Fibroblast of lung (primary cell): ENCODE data around the gene PRR14L. TPM values are rescaled to one million over a fixed set of nuclear protein-coding genes. Genes with fewer than 3 reads are reported as not detected.

ENCODE experiments used
- DNase-seq, 2 donors: peaks; one replicate each; pipeline versions ENCODE4 v3.0.0 to v3.0.0-alpha.2; 2010; ENCODE audit warnings: low read depth in 2 of 2
- H2AFZ ChIP-seq: 2 replicates; pipeline ENCODE4 v1.5.1; 2012; ENCODE audit warnings: low read length, control low read depth, inconsistent platforms
- H3K27ac ChIP-seq: 2 replicates; pipeline ENCODE4 v1.5.1; 2011; ENCODE audit warnings: low read length, control low read depth; ENCODE audit not compliant: insufficient read depth
- H3K27me3 ChIP-seq: 2 replicates; pipeline ENCODE4 v1.5.1; 2011; ENCODE audit warnings: mild to moderate bottlenecking, low read length; ENCODE audit not compliant: control insufficient read depth, insufficient read depth
- H3K36me3 ChIP-seq: 2 replicates; pipeline ENCODE4 v1.5.1; 2011; ENCODE audit warnings: low read length; ENCODE audit not compliant: control insufficient read depth, insufficient read depth
- H3K4me1 ChIP-seq: 2 replicates; pipeline ENCODE4 v1.5.1; 2011; ENCODE audit warnings: low read length; ENCODE audit not compliant: control insufficient read depth, insufficient read depth; ENCODE audit errors: extremely low read depth
- H3K4me2 ChIP-seq: 2 replicates; pipeline ENCODE4 v1.5.1; 2011; ENCODE audit warnings: low read length, control low read depth; ENCODE audit not compliant: insufficient read depth; ENCODE audit errors: extremely low read depth
- H3K4me3 ChIP-seq, 4 experiments: fragments of 200-600 bp in 1 of 4; sonication (generic) in 1 of 4; replicated peaks in 1 of 4; 2 replicates each; pipeline ENCODE4 v1.5.1; 2011 to 2016; ENCODE audit warnings: low read length in 4 of 4, low read depth in 3 of 4, mild to moderate bottlenecking in 3 of 4, control low read depth in 2 of 4, inconsistent platforms in 1 of 4, mixed read lengths in 1 of 4; ENCODE audit not compliant: insufficient read depth in 1 of 4; ENCODE audit errors: control extremely low read depth in 1 of 4
- H3K79me2 ChIP-seq: 2 replicates; pipeline ENCODE4 v1.5.1; 2012; ENCODE audit warnings: mild to moderate bottlenecking, low read length, inconsistent platforms; ENCODE audit not compliant: control insufficient read depth, insufficient read depth
- H3K9ac ChIP-seq: 2 replicates; pipeline ENCODE4 v1.5.1; 2011; ENCODE audit warnings: mild to moderate bottlenecking, low read length, control low read depth; ENCODE audit not compliant: insufficient read depth
- H3K9me3 ChIP-seq: 2 replicates; pipeline ENCODE4 v1.5.1; 2012; ENCODE audit warnings: low read depth, low read length; ENCODE audit not compliant: control insufficient read depth, insufficient read depth
- H4K20me1 ChIP-seq: 2 replicates; pipeline ENCODE4 v1.5.1; 2011; ENCODE audit warnings: low read length; ENCODE audit not compliant: control insufficient read depth, insufficient read depth; ENCODE audit errors: extremely low read depth
- CTCF ChIP-seq, 2 donors: IDR thresholded peaks in 1 of 2; conservative IDR thresholded peaks in 1 of 2; 1 replicate in 1 of 2; 2 replicates in 1 of 2; pipeline ENCODE4 v1.5.1; 2011 to 2012; ENCODE audit warnings: low read length in 2 of 2, control low read depth in 1 of 2, inconsistent platforms in 1 of 2, low read depth in 1 of 2, mild to moderate bottlenecking in 1 of 2
- EZH2 ChIP-seq: IDR thresholded peaks from 2 replicates; pipeline ENCODE4 v1.5.1; 2012; ENCODE audit warnings: low read length, control low read depth, mild to moderate bottlenecking; ENCODE audit errors: missing control alignments
- polyA plus RNA-seq, 2 donors: library from polyadenylated mRNA; depleted of rRNA in 1 of 2; stranded (reverse) in 1 of 2; unstranded in 1 of 2; fragments of >200 nt; gene quantifications; 2 replicates each; pipeline ENCODE4 v1.2.1, GENCODE V29; 2011 to 2012; ENCODE audit warnings: missing spikeins in 1 of 2
- total RNA-seq: library from RNA; depleted of rRNA; stranded (reverse); fragments of >200 nt; gene quantifications from 2 replicates; pipeline ENCODE4 v1.2.1, GENCODE V29; 2014

PRR14L gene
- total and polyA plus RNA-seq, 2 donors (not counting 1 experiment from before 2014, with no cell fraction given) = 14.4 to 17.3 TPM

GRCh38 chr22:31730344-31730711 lies 19.6 kb downstream of the PRR14L start:
- H3K9me3 ChIP-seq = no peaks in the 10 kb centered on the region
- H3K36me3 ChIP-seq = no peaks in the 10 kb centered on the region
- no peaks in the 10 kb centered on the region for H3K4me1 ChIP-seq
- H3K27ac ChIP-seq = no peak overlapping the region
- no peak overlapping the region for H3K4me2 ChIP-seq
- TF ChIP-seq CTCF (conservative IDR thresholded peaks at IDR 0.05 in 1 of 2, IDR thresholded peaks at IDR 0.05 in 1 of 2; ENCODE audit: low read depth in 1 of 2, low read length in 2 of 2) (peak in 1 of 2 donors; percentile 27), EZH2 (no peak)
- H3K9ac ChIP-seq = no peak overlapping the region
- no peaks in the 10 kb centered on the region for H3K27me3 ChIP-seq
- no peaks in the 10 kb centered on the region for H4K20me1 ChIP-seq
- DNase-seq = no peak
- no peak overlapping the region for H3K4me3 ChIP-seq
- H3K79me2 ChIP-seq = peaks cover 16% of the 10 kb centered on the region
- H2AFZ ChIP-seq = no peak overlapping the region

GRCh38 chr22:31728857-31729256 lies 21.1 kb downstream of the PRR14L start:
- H3K9ac ChIP-seq = no peak overlapping the region
- H3K9me3 ChIP-seq = no peaks in the 10 kb centered on the region
- no peaks in the 10 kb centered on the region for H3K27me3 ChIP-seq
- H3K79me2 ChIP-seq = peaks cover 11% of the 10 kb centered on the region
- TF ChIP-seq CTCF (conservative IDR thresholded peaks at IDR 0.05 in 1 of 2, IDR thresholded peaks at IDR 0.05 in 1 of 2; ENCODE audit: low read depth in 1 of 2, low read length in 2 of 2) (no peak), EZH2 (no peak)
- no peak for DNase-seq
- H3K4me1 ChIP-seq = no peaks in the 10 kb centered on the region
- no peak overlapping the region for H3K27ac ChIP-seq
- no peaks in the 10 kb centered on the region for H3K36me3 ChIP-seq
- H3K4me2 ChIP-seq = no peak overlapping the region
- H3K4me3 ChIP-seq = no peak overlapping the region
- no peaks in the 10 kb centered on the region for H4K20me1 ChIP-seq
- H2AFZ ChIP-seq = no peak overlapping the region

GRCh38 chr22:31726692-31727091 lies 23.2 kb downstream of the PRR14L start:
- H3K9me3 ChIP-seq = no peaks in the 10 kb centered on the region
- H3K36me3 ChIP-seq = no peaks in the 10 kb centered on the region
- DNase-seq = no peak
- TF ChIP-seq CTCF (conservative IDR thresholded peaks at IDR 0.05 in 1 of 2, IDR thresholded peaks at IDR 0.05 in 1 of 2; ENCODE audit: low read depth in 1 of 2, low read length in 2 of 2) = no peak
- no peak for TF ChIP-seq EZH2
- no peaks in the 10 kb centered on the region for H3K27me3 ChIP-seq
- H3K4me3 ChIP-seq = no peak overlapping the region
- no peak overlapping the region for H3K4me2 ChIP-seq
- no peaks in the 10 kb centered on the region for H3K4me1 ChIP-seq
- H4K20me1 ChIP-seq = no peaks in the 10 kb centered on the region
- H3K79me2 ChIP-seq = peaks cover 6% of the 10 kb centered on the region
- H3K27ac ChIP-seq = no peak overlapping the region
- no peak overlapping the region for H3K9ac ChIP-seq
- H2AFZ ChIP-seq = no peak overlapping the region
